Liver (tissue), 3 donors: ENCODE data around the gene ARL13A.

Experiments used
- ATF3 ChIP-seq: IDR thresholded peaks from 2 replicates; pipeline ENCODE4 v1.6.1; 2016; ENCODE audit warnings: antibody characterized with exemption
- CTCF ChIP-seq: fragments of 150-350 bp; IDR thresholded peaks from 2 replicates; pipeline ENCODE4 v1.5.1; 2017; ENCODE audit warnings: improper control_type of control experiment, low read depth, low read length; ENCODE audit not compliant: missing input control
- donor health status: healthy.
- donor health status: healthy.

- TF ChIP-seq CTCF (no peak), ATF3 (no peak)
Observed at GRCh38 chrX:101022020-101022419, 52.5 kb downstream of the ARL13A start.
